Right renal pelvis (tissue), 4 donors: ENCODE data around the gene BZW2. TPM values are rescaled to one million over a fixed set of nuclear protein-coding genes. Genes with fewer than 3 reads are reported as not detected.
A peak's percentile ranks its signal among the peaks of the same experiment; 100 is the strongest.

Experiments used
- DNase-seq, 4 donors: peaks; one replicate each; pipeline ENCODE4 v3.0.0-alpha.2; 2013; ENCODE audit warnings: low read depth in 4 of 4, low spot score in 3 of 4, missing footprints in 1 of 4
- polyA plus RNA-seq, 4 donors: library from polyadenylated mRNA; unstranded; fragments of 120-200 nt; gene quantifications; one replicate each; pipeline ENCODE4 v1.2.1, GENCODE V29; 2013; ENCODE audit not compliant: insufficient read length in 4 of 4

BZW2 gene
- polyA plus RNA-seq = 10 to 100 TPM; 75.5 to 80.3 (median 78.0) TPM

DNA sequence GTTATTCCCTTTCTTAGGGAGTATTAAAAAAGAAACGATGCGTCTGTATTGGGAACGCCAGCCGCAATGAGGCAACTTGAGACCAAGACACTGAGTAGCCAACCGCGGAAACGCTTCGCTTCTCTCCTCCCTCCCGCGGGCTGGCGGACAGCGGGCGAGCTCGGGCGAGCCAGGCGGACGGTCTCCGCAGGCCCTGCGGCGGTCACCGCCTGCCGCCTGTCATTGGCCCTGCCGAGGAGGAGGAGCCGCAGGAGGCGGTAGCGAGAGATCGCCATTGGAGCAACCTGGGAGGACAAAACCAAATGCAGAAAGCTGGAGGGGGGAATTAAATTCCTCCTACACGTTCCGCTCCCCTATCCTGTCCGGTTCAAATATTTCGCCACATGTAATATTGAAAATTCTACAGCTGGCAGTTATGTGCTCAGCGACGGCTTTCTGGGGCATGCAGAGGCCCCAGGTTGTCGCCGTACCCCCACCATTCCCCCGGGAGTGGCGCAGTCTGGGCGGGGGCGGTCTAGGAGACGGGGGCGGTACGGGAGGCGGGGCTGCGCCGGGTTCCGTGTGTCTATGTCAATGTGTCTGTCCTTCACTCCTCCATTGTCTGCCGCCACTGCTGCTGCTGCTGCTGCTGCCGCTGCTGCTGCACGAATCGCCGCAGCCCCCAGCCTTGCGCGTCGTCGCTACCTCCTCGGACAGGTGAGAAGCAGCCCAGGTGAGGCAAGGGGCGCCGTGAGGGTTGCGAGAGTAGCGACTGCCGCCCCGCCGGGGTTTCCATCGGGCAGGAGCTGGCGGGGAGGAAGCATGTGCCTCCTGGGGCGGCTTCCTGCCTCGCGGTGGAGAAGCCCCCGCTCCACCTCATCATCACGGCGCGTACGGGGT is at the start of gene BZW2, which contains the start of gene ANKMY2:
Gene BZW2 (plus strand): TSS at position 589 of the 879 bp plus-strand sequence. CDS start 19,263 bp downstream, outside the sequence.
Gene ANKMY2 (minus strand): TSS at position 162 of the 879 bp plus-strand sequence. CDS start 181 bp downstream, outside the sequence.
- peak; percentile 86 to 90 (median 88) for DNase-seq

DNA sequence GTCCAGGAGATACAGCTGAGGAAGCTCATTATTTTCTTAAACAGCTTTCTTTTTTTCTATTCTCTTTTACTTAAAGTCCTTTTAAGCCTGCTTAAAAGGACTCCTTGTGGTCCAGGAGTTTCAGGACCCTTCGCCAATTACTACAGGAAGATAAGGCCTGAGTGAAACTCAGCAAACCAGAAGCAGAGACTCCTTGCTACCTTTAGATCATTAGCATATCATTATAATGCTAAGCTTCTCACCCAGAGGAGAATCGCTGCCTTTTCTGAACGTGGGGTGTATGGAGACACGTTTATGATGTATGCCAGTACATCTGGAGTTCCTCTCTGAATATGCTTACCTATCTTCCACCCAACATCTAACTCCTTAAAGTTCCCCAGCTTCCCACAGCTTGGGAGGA is 48.0 kb upstream of the BZW2 start:
- DNase-seq = no peak

DNA sequence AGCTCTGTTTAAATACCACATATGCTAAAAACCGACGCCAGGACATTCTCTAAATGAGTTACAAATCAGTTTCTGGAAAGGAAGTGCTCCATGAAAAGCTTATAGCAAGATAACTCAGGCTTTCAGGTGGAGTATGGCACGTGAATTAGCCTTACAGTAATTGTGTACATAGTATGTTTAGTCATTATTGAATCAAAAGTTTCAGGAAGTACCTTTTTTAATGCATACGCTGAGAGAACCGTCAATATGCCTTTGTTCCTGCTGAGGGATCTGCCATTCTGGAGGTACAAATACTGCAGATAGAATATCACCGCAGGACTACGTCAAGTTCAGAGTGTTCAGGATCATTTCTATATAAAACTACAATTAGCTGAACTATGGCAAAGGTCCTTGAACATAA is 46.1 kb upstream of the BZW2 start:
- no peak for DNase-seq

DNA sequence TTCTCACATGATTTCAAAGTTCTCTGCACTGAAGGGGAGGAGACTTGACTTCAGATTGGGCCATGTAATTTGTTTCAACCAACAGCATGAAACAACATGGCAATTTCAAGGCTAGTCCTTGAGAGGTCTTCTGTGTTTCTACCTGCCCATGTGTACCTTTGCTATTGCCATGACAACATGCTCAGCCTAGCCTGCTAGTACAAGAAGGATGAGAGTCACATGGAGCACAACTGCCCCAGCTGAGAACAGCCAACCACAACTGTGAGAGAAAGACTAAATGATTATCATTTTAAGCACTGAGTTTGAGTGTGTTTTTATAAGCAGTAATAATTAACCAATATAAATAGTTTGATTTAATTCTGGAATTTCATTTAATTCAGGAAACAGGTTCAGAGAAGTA is 42.3 kb upstream of the BZW2 start:
- DNase-seq = no peak

DNA sequence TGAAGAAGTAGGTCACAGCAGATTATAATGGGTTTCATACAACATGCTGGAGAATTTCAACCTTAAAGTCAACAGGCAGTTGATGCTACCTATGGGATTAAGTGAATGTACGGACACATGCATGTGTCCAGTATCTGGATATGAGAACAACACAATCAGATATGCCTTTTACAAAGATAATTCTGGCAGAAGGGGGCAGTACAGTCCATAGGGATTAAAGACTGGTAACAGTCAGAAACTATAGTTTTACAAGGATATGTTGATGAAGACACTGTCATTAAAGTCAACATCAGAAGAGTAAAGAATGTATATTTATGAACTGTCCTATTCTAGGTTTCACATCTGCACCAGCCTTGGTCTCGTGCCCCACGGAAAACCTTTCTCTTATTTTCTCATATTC is 41.9 kb upstream of the BZW2 start:
- DNase-seq = no peak

DNA sequence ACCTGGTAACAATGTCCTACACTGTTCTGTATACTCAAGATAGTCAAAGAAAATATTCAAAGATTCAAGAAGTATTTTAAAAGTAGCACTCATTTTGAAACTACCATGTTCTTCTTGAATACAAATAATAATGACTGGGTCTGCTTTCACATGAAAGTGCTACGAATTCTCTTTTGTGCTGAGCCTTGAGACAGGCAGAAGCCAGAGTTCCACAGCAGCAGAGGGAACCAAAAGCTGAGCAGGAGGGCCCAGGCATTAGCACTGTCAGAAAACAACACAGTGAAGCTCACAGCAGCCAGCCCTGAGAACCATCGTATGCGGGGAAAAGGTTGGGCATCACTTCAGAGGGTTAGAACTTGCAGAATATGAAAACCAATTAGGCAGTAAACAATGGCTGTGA is 39.3 kb upstream of the BZW2 start:
- no peak for DNase-seq

DNA sequence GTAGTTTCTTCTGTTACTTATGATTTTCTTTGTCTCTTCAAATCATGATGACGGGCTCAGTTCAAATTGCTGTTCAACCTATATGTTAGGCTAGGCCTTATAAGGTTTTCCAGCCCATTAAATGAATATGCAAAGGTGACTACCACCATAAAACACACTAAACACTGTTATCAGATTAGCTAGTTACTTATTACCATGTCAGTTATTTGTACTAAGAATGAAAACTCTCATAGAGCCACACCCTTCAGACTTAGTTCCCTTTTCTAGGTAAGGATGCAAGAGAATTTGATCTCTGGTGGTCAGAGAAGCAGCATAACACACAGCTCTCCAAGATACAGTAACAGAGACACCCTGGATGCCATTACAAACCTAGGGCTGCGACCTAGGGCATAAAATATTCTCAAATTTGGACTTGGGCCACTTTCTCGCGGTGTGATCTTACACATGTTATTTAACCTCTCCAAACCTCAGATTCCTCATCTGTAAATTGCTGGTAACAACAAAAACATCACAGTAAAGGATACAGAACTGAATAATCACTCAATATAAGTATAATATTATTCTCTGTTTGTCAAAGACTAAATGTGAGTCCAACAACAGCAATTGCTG is 36.0 kb upstream of the BZW2 start:
- no peak for DNase-seq

DNA sequence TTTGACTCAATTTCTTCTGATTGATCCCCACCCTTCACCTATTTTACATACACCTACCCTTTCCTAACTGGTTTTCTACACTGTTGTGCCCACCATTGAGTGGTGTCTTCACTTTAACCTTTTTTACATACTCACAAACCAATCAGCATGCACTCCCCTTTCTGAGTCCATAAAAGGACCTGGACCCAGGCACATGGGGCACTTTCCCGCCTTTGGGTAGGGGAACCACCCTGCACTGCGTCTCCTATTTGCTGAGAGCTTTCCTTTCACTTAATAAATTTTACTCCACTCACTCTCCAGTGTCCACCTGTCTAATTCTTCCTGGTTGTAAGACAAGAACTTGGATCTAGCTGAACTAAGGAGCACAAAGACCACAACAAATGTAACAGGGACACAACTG is 34.3 kb upstream of the BZW2 start:
- DNase-seq = no peak

DNA sequence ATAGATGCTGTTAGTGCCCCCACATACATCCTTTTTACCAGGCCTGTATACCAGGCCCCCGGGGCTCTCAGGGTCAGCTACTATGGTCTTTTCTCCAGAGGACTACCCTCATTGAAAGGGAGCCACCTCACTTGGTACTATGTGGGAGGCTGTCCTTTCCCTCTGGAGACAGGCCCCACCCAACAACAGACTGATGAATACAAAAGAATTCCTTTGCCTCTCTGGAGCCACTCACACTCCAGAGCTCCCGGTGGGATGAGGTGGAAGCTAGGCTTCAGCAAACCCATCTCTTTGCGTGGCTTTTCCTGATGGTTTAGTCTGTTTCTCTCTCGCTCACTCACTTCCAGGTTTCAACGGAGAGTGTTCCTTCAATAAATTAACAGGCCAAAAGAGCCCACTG is 30.8 kb upstream of the BZW2 start:
- DNase-seq = no peak

DNA sequence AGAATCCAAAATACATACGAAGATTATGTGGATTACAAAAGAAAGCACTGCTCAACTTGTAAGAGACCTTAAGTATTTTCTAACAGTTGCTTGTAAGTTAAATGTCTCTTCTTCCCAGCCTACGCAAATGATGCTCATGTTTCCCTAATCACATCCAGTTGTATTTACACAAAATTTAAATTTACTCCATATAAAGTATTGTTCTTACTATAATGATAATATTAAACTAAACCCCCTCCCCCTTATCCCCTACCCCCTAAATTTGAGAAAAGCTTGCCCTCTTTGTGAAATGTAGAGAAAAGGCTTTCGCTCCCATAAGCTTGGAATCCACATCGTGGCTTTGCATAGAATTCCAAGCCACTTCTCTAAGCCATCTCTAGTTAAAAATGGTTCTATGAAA is 29.9 kb upstream of the BZW2 start:
- no peak for DNase-seq

DNA sequence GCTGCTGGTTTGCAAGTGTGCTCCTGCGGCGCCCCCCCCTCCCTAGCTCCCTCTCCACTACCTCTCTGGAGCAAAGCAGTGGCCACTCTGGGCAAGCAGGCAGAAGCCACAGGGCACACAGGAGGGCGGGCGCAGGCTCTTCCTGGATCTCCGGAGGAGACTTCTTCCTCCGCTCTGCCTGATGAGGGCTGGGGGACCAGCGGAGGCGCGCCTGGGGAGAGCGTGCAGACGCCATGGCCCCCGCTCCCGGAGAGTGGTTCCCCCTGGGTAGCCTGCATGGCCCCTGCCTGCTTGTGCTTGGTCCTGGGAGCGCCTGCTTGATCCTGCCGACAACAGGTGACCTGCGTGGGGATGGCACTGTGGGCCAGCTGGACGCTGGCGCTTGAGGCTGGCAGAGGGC is 29.4 kb upstream of the BZW2 start:
- DNase-seq = no peak

DNA sequence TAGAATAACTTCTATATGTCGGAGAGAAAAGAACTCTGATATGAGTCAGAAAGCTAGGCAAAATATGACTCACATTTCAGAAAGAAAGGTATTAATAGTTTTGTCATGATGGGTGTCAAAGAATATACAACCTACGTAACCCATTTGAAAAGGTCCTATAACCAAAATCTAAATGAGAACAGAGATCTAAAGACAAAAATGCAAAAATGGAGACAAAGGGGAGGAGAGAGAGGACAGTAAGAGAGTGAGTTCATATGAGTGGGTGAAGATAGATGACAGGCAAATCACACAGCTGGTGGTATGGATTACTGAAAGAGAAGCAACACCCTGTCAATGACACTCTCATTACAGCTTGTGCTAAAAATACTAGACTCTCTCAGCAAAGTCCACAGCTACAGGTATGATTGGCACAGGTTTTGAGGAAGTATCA is 26.0 kb upstream of the BZW2 start:
- no peak for DNase-seq

DNA sequence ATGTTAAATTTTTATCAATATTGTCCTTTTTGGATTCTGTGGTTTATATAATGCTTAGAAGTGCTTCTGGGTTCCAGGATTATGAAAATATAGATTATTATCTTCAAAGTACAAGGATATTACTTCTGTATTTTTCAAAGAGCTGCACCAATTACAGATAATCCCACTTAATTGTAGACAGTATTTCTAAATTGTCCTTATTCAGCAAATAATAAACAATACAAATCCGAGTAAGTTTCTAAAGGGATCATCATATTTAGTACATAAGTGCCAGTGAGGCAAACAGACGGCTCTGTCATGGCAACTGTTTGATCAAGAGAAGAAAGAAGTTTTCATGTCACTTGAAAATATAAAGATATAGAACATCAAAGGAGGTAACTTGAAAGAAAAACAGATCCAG is 19.6 kb upstream of the BZW2 start:
- DNase-seq = no peak

DNA sequence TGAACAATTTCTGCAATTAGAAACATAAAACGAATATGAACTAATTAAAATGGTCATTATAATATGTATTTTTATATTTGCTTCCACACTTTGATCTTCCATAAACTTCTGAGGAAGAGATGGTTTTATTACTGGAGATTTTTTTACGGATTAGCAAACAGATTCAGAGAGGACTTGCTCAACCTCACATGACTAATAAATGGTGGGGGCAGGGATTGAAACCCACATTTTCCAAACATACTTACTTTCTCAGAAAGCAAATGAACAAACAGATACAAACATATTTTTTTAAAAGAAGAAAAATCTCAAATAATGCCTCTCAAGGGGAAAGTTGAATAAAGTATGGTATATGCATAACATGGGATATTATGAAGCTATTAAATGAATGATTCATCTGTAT is 18.7 kb upstream of the BZW2 start:
- no peak for DNase-seq

DNA sequence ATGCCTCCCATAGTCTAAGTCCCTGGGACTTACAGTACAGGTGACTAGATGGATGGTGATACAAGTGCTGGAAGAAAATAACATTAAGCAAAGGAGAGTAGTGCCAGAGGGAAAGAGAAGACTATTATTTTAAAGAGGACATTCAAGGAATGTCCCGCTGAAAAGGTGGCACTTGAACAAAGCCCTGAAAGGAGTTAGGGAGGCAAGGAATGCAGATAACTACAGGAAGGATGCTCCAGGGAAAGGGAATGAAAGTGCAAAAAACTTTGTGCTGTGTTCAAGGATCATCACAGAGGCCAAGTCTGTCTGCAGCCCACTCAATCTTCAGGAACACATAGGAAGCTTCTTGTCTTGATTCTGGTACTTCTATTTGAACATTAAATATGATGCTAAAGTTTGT is 15.3 kb upstream of the BZW2 start:
- no peak for DNase-seq

DNA sequence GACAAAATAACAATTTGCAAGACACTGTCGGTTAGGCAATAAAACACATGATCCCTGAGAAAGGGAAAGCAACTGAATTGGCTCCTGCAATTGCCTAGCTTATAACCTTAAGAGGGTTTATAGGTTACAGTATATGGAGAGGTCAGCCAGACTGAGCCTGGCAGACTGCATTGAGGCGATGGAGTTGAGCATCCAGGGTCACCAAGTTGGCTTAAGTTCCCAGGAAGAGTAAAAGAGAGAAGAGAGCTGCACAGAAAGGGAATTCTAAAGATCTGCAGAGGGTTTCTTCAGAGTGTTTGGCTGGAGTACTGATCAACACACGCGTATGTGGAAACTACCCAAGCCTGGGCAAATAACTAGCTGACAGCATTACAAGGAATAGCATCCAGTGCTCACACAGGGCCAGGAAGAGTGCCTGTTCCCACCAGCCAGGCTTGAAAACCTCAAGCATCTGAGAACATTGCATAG is 11.7 kb upstream of the BZW2 start:
- DNase-seq = no peak

DNA sequence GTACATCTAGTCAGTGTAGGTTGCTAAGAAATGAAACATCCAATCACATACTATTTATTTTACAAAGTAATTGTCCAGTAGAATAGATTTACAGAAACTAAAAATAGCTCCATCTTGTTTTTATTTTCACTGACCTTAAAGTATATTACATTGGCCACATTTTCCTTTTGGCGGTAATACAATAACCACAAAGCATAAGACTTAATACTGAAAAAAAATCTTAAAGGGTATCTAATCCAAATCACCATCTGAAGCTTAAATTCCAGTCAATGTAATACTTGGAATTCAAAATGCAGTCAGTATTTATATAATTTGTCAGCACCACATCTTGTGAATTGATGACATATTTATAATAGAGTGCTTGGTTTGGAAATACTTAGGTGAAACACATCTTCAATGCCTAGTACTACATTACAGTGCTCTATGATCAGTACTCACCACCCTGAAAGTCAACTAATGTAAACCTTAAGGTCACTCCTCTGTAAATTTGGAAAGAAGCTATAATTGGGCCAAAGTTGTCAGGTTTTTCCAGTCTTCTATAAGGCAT is 9.4 kb upstream of the BZW2 start:
- no peak for DNase-seq

DNA sequence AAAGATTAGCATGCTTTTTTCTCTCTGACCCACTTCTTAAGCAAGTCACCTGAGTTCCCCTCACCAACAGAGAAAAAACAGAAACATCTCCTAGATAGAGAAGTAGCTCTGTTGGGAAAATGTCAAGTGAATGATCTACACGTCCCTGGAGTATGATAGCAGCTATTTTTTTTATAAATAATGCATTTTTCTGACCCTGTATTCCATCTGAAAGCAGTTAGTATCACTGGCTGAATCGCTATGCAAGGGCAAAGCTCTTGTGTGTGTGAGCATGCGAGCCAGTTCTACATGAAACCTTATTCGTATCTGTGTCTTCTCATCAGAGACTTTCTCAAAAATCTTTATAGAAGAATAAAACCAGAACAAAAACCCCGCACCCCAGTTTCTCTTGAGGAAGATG is 8.6 kb upstream of the BZW2 start:
- DNase-seq = no peak

DNA sequence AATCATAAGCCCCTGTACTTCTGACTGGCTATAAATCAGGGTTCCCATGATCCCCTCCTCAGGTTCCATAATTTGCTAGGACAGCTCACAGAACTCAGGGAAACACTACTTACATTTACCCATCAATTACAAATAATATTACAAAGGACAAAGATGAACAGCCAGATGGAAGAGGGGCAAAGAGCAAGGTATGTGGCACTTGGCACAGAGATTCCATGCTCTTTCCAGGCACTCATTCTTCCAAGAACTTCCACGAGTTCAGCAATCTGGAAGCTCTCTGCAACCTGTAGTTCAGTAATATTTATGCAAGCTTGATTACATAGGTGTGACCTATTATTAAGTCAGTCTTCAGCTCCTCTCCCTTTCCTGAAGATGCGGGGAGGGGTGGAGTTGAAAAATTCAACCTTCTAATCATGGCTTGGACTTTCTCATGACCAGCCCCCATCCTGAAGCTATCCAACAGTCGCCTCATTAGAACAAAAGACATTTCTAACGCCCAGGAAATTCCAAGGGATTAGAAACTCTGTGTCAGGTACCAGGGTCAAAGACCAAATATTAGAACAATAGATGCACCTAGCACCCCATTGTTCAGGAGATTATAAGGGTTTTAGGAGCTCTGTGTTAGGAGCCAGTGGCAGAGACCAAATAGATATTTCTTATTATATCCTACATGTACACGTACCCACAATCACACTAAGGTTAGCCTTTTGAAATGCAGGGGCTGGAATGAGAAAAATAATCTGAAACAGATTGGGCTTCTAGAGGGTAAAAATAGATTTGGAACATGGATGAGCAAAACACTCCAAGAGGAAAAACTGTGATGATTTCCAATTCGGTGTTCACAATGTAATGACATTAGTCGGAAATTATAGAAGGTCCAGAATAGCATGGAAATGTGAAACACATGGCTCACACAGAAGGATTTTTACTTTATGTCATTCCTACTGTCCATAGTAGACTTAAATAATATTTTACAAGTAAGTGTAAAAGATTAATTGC is 7.4 kb upstream of the BZW2 start:
- DNase-seq = no peak

DNA sequence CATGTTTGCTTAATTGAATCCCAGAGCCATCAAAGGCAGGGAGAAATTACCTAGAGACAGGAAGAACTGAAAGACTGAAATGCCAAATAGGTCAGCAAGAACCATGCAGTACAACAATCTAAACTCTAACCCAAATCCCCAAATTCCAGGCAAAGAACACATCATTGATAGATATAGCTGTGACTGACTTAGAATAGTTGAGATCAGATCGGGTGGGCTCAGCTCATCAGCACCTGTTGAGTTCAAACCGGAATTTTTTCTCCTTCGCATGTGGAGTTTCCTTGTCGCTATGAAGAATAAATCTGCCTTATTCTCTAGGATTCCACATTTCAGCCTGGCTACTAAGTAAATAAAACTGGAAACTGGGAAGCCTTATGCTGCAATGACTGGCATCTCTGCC is 1.8 kb upstream of the BZW2 start:
- no peak for DNase-seq
